Calu3 (cell line): ENCODE data around the gene AGBL3. TPM values are rescaled to one million over a fixed set of nuclear protein-coding genes. Genes with fewer than 3 reads are reported as not detected.

Experiments
- BruUV-seq: library from RNA; stranded (reverse); fragments of 400-500 nt; replicated peaks from 2 replicates; lab custom pipeline; 2021; lab: Mats Ljungman, UMichigan
- CTCF ChIA-PET: fragments of 300-600 bp; sonication (Branson Sonifier 250); formaldehyde crosslinking; loops from one replicate; lab custom pipeline; 2022; ENCODE audit warnings: antibody characterized with exemption; lab: Charles Lee
- DNase-seq: peaks from one replicate; pipeline ENCODE4 v3.0.0; 2022
- H3K27ac Mint-ChIP-seq: one replicate; pipeline ENCODE4 v1.8.0; 2022; ENCODE audit warnings: mixed read lengths; ENCODE audit not compliant: unreplicated experiment
- H3K27me3 Mint-ChIP-seq: one replicate; pipeline ENCODE4 v1.8.0; 2022; ENCODE audit warnings: mixed read lengths; ENCODE audit not compliant: unreplicated experiment
- H3K36me3 Mint-ChIP-seq: one replicate; pipeline ENCODE4 v1.8.0; 2022; ENCODE audit warnings: mild to moderate bottlenecking, moderate library complexity, mixed read lengths; ENCODE audit not compliant: insufficient read depth, unreplicated experiment
- H3K4me1 Mint-ChIP-seq: one replicate; pipeline ENCODE4 v1.8.0; 2022; ENCODE audit warnings: mild to moderate bottlenecking, low read depth, mixed read lengths; ENCODE audit not compliant: unreplicated experiment
- H3K4me3 Mint-ChIP-seq: one replicate; pipeline ENCODE4 v1.8.0; 2022; ENCODE audit warnings: mild to moderate bottlenecking, low read depth, moderate library complexity, mixed read lengths; ENCODE audit not compliant: unreplicated experiment
- H3K9me3 Mint-ChIP-seq: one replicate; pipeline ENCODE4 v1.8.0; 2022; ENCODE audit warnings: low read depth, mixed read lengths; ENCODE audit not compliant: unreplicated experiment
- intact Hi-C: fragments of 100-400 bp; cut with micrococcal nuclease; formaldehyde crosslinking; loops from one replicate; pipeline ENCODE4 v1.10.0; 2022; ENCODE audit not compliant: unreplicated experiment
- total RNA-seq: library from RNA; stranded (reverse); gene quantifications from 2 replicates; pipeline ENCODE4 v1.2.3, GENCODE V29; 2022
- TF ChIP-seq, protein P1 (sequence below): fragments of 200-600 bp; IDR thresholded peaks from one replicate; pipeline ENCODE4 v1.8.0; 2022; ENCODE audit warnings: antibody characterized with exemption; ENCODE audit not compliant: unreplicated experiment

AGBL3 gene
- total RNA-seq, 1 experiment from 2014 or later = 6.3 TPM

DNA sequence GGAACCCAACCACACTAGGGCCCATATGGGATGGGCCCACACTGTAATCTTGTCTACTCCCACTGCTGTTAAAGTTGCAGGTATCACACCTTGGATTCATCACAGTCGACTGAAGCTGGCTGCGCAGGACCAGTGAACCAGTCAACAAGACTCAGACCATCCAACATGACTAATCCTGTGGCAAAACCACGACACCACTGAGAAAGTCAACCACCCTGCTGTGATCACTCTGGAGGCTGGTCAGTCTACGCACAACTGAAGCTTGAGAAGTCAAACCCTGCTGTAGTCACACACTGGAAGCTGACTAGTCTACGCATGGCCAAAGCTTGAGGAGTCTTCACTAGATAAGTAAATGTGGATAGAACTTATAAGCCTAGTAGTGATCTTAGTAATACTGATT, 193.8 kb downstream of the AGBL3 start:
- no TSS peak for BruUV-seq
- Mint-ChIP-seq H3K27ac (peak overlapping the region; percentile 39), H3K4me1 (peaks cover 55% of the 10 kb centered on the region), H3K27me3 (no peaks in the 10 kb centered on the region), H3K4me3 (no peak overlapping the region), H3K36me3 (peaks cover 59% of the 10 kb centered on the region), H3K9me3 (no peaks in the 10 kb centered on the region)
- TF ChIP-seq, protein P1, sequence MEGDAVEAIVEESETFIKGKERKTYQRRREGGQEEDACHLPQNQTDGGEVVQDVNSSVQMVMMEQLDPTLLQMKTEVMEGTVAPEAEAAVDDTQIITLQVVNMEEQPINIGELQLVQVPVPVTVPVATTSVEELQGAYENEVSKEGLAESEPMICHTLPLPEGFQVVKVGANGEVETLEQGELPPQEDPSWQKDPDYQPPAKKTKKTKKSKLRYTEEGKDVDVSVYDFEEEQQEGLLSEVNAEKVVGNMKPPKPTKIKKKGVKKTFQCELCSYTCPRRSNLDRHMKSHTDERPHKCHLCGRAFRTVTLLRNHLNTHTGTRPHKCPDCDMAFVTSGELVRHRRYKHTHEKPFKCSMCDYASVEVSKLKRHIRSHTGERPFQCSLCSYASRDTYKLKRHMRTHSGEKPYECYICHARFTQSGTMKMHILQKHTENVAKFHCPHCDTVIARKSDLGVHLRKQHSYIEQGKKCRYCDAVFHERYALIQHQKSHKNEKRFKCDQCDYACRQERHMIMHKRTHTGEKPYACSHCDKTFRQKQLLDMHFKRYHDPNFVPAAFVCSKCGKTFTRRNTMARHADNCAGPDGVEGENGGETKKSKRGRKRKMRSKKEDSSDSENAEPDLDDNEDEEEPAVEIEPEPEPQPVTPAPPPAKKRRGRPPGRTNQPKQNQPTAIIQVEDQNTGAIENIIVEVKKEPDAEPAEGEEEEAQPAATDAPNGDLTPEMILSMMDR = no peak
- no peak for DNase-seq
- CTCF ChIA-PET = interaction anchor here (0.6 to 0.7 kb wide), 3 partner anchors 11 to 139 kb away, joined by 3 read pairs; no protein-coding TSS in a partner anchor
- intact Hi-C loops = no loop called here

DNA sequence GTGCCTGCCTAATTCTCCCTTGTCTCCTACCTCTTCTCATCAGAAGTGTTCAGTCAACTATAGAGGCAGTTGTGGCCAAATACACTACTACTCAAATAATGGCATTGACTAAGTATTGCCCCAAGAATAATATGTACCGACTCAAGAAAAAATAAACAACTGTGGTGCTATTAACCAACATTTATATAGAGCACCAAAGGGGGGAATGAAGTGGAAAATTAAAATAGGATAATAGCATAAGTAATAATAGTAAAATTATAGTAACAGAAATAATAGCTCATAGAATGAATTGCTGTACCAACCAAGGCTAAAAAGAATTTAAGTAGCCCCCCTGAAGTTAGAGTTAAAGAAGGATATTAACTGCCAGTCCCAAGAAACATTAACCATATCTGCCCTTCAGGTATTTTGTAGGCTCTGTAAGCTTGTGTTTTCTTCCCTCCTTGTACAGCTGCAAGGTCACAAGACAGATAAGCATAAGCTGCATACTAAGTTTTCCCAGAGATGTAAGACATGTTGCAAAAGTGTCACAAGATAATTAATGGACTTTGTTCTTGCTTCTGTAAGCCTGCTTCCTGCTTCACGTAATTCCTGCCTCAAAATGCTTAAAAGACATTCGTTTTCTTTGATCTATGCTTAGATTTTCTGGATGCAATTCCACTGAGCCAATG, 195.1 kb downstream of the AGBL3 start:
- H3K27me3 Mint-ChIP-seq = no peaks in the 10 kb centered on the region
- CTCF ChIA-PET = no interaction called here
- H3K9me3 Mint-ChIP-seq = no peaks in the 10 kb centered on the region
- H3K36me3 Mint-ChIP-seq = peaks cover 58% of the 10 kb centered on the region
- DNase-seq = no peak
- no TSS peak for BruUV-seq
- no peak overlapping the region for H3K4me3 Mint-ChIP-seq
- intact Hi-C loops = no loop called here
- H3K4me1 Mint-ChIP-seq = peaks cover 45% of the 10 kb centered on the region
- H3K27ac Mint-ChIP-seq = peak overlapping the region; percentile 39
- TF ChIP-seq, protein P1 = no peak

- Mint-ChIP-seq H3K27ac (peak overlapping the region; percentile 39), H3K4me3 (no peak overlapping the region), H3K36me3 (peaks cover 56% of the 10 kb centered on the region), H3K4me1 (peaks cover 38% of the 10 kb centered on the region), H3K27me3 (no peaks in the 10 kb centered on the region), H3K9me3 (no peaks in the 10 kb centered on the region)
- TF ChIP-seq, protein P1 = no peak
- no TSS peak for BruUV-seq
- CTCF ChIA-PET = no interaction called here
- intact Hi-C loops = no loop called here
- DNase-seq = no peak
Observed at GRCh38 chr7:135181929-135182678, 195.8 kb downstream of the AGBL3 start.

- no TSS peak for BruUV-seq
- no peak for DNase-seq
- Mint-ChIP-seq H3K27me3 (no peaks in the 10 kb centered on the region), H3K36me3 (peaks cover 57% of the 10 kb centered on the region), H3K4me1 (peaks cover 25% of the 10 kb centered on the region), H3K9me3 (no peaks in the 10 kb centered on the region), H3K27ac (no peak overlapping the region), H3K4me3 (no peak overlapping the region)
- intact Hi-C loops = no loop called here
- CTCF ChIA-PET = no interaction called here
- TF ChIP-seq, protein P1 = no peak
Observed at GRCh38 chr7:135183478-135183877, 197.2 kb downstream of the AGBL3 start.
